HG03108 (cell line): ENCODE results near the gene PPP1R15B.
A peak's percentile ranks its signal among the peaks of the same experiment; 100 is the strongest.

Source experiments
- ATAC-seq: cut with Tn5 transposase; IDR thresholded peaks from one replicate; pipeline ENCODE4 v1.9.1; 2021; ENCODE audit warnings: moderate library complexity; ENCODE audit not compliant: unreplicated experiment

The PPP1R15B gene

GRCh38 chr1:204402391-204402790, 9.2 kb downstream of the PPP1R15B start:
- ATAC-seq, result no peak

DNA sequence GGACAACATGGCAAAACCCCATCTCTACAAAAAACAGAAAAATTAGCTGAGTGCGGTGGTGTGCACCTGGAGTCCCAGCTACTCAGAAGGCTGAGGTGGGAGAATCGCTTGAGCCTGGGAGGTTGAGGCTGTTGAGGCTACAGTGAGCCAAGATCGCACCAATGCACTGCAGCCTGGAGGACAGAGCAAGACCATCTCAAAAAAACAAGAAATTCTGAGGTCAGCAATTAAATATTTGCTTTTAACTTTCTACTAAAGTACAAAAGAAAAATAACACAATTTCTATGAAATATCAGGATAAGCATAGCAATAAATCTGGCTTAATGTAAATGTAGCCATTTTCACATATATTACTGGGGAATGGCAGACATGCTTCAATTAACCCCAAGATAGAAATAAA, 9.9 kb downstream of the PPP1R15B start:
- no peak for ATAC-seq

DNA sequence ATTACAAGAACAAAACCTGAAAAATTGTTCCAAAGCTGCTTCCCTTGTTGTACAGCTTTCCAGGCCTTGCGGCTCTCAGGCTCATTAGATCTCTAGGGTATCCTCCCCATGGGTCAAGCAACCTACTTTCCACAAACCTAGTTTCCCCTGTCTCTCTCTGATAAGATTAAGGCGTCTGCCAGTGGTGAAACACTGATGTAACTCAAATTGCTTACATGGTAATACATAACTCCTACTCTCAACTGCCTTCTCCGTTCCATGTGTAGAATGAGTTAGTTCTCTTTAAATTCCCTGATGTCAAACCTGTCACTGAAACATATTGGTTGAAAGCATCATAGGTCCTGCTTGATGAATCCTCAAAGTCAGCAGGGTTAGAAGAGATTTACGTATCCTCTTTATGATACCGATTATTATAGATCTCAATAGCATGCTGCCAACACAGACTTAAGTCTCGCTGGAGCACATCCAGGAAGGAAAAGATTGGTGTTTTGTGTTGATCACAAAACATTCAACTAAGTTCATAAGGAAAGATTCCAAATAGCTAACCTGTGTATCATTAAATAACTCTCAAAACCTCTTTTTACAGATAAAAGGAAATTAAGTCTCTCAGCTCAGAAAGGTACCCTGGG, 10.6 kb downstream of the PPP1R15B start:
- no peak for ATAC-seq

DNA sequence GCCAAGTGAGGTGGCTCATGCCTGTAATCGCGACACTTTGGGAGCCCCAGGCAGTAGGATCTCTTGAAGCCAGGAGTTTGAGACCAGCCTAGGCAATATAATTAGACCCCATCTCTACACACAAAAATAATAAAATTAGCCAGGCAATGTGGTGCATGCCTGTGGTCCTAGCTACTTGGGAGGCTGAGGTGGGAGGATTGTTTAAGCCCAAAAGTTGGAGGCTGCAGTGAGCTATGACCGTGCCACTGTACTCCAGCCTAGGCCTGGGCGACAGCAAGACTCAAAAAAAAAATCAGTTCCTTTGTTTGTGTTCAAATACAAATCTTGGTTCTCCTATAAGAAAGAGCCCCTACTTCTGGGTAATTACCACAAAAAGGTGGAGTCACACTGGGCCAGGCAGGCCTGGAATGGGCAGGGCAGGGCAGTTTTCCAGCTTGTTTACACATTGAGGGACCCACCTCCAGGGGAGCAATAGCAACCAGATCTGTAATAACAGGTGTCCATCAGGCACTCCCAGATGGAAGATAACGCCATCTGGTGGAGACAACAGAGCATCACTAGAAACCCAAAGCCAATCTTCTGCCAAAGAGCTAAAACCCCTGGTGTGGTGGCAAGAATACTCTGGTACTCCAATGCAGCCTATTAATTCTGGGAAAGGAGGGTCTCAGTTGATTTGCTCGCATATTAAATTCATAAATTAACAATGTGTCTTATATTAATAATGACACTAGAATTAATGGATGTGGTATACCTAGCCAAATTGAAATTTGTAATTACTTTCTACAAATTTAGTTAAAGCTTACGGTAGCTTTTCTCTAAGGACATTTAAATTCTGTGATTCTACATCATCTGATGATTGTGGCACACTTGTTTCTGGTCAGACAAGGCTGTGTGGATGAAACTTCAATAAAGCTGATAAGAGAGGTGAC, 13.2 kb downstream of the PPP1R15B start:
- peak; percentile 78 for ATAC-seq

DNA sequence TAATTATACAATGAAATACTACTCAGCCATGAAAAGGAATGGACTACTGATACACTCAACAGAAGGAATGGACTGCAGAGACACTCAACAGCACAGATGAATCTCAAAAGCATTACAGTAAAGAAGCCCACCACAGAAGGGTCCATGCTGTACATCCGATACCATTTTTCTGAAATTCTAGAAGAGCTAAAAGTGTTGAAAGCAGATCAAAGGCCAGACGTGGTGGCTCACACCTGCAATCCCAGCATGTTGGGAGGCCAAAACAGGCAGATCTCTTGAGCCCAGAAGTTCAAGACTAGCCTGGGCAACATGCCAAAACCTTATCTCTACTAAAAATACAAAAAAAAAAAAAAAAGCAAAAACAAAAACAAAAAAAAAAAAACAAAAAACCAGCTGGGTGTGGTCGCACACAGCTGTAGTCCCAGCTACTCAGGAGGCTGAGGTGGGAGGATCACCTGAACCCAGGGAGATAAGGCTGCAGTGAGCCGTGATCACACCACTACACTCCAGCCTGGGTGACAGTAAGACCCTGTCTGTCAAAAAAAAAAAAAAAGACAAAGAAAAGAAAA, 15.5 kb downstream of the PPP1R15B start:
- ATAC-seq, result no peak

DNA sequence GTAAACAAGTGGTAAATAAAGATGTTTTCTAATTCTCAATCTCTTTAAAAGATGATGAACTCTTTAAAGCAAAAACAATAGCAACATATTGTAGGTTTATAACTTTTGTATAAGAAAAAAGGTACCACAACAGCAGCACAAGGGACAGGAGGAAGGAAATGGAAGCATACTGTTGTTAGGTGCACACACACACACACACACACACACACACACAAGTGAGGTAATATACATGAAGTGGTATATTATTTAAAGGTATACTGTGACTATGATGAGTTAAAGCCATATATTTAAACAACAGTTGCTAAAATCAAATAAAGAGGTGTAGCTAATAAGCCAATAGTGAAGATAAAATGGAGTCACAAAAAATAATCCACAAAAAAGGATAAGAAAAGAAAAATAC, 20.0 kb downstream of the PPP1R15B start:
- ATAC-seq, result no peak

DNA sequence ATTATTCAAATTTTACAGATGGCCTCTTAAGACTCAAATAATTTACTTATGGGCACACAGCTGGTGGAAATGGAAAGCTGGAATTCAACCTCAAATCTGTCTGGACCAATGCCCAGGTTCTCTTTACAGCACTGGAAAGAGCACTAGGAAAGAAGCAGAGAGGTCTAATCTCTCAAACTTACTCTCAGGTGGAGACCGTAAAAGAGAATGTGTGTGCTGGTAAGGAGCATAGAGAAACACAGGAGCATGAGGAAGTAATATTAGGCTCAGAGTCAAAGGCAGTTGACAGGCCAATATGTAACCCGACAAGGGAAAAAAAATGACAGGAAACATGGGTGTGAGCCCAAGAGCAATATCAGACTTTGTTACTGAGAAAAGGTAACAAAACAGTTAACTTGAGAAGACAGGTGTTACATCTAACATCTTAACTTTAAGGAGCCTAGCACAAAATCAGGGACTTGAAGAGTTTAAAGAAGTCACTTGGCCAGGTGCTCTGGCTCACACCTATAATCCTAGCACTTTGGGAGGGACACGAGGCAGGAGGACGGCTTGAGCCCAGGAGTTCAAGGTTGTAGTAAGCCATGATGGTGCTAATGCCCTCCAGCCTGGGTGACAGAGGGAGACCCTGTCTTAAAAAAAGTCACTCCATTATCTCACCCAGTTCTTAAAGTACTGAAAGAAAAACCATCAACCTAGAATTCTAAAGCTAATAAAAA, 20.7 kb downstream of the PPP1R15B start:
- ATAC-seq, result no peak

GRCh38 chr1:204385727-204386126, 25.9 kb downstream of the PPP1R15B start:
- ATAC-seq, result no peak

GRCh38 chr1:204384636-204385352, 26.8 kb downstream of the PPP1R15B start:
- ATAC-seq, result no peak

GRCh38 chr1:204383163-204383904, 28.3 kb downstream of the PPP1R15B start:
- ATAC-seq, result no peak

GRCh38 chr1:204382714-204383083, 28.9 kb downstream of the PPP1R15B start:
- ATAC-seq, result no peak

GRCh38 chr1:204380293-204380831, 31.3 kb downstream of the PPP1R15B start:
- ATAC-seq, result no peak

DNA sequence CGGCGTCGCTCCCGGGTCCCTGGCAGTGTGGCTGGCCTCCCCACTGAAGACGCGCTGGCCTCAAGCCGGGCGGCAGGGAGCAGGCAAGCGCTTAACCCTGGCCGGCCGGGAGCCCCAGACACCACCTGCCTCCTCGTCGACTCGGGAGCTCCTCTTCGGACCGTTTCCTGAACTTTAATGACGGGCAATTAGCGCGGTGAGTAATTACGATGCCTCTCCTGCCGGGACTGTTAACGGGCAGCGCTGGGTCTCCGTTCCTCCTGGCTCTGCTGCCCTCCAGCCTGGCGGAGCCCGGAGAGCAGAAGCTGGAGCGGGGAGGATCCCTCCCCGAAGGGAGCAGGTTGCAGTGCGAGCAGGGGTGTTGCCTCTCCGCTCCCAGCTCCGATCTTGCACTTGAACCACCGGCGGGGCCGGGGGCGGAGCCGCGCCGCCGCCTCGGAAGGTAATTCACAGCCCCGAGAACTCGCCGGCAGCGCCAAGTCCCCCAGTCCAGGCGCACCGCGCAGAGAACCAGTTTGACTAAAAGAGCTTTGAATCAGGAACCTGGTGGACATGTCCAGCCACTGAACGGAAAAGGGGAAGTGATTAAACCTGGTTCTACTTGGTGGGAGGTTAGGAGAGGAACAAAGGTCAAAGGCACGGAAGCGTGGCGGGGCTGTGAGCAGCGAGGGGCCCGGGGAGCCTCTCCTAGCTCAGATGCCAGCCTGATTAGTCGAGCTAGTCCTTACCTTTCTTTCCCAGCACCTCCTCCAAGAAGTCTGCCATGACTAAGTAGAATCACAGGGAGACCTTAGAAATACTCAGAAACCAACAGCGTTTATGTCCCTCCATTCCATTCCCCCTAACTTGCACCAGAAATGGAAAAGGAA, 33.6 kb downstream of the PPP1R15B start:
- ATAC-seq, result no peak

- ATAC-seq, result no peak
Observed at GRCh38 chr1:204376919-204377799, 34.5 kb downstream of the PPP1R15B start.

DNA sequence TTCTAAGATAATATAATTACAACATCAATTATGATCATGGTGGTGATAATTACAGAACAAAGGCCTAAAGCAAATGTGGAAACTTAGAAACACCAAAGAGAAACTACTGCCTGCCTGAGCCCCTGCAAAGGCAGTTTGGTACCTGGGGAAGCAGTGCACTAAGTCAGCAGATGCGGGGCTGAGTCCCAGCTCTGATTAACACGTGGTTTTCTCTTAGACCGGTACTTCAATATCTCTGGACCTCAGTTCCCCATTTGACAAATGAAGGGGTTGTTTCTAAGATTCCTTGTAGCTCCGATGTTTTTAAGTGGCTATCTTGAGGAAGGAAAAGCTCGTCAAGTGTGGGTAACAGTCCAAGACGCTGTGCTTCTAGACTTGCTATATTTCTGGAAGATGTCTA, 35.2 kb downstream of the PPP1R15B start:
- no peak for ATAC-seq

DNA sequence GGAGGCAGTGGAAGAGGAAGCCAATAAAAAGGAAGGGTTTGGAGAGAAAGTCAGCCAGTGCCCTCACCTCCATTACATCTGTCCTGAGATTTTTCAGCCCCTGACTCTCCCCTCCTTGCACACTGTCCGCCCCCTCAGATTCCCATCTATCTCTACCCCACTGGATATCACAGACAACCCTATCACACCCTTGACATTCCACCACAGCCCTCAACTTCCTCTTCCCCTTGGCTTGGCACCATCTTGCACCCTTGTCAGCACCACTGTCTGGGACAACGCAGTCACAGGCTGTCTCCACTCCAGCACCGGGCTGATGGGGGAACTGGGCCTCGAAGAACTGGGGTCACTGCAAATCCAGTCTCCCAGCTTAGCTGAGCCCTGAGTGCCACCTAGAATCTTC, 37.7 kb downstream of the PPP1R15B start:
- no peak for ATAC-seq

- no peak for ATAC-seq
Observed at GRCh38 chr1:204370176-204370575, 41.4 kb downstream of the PPP1R15B start.
